HG03039 (cell line): ENCODE data around the gene MCU.
"Not testable (repeated sequence)": the region's sequence is repeated elsewhere in the genome, so short reads cannot be mapped to it uniquely, and the experiment has no call there.

Experiments used
- ATAC-seq: cut with Tn5 transposase; IDR thresholded peaks from one replicate; pipeline ENCODE4 v1.9.1; 2021; ENCODE audit warnings: mild to moderate bottlenecking, moderate library complexity; ENCODE audit not compliant: unreplicated experiment

The MCU gene

GRCh38 chr10:72686430-72686829, 5.5 kb upstream of the MCU start:
- not testable (repeated sequence) for ATAC-seq

- ATAC-seq: no peak
Observed at GRCh38 chr10:72687035-72687434, 4.9 kb upstream of the MCU start.

- no peak for ATAC-seq
Observed at GRCh38 chr10:72688208-72688651, 3.7 kb upstream of the MCU start.

GRCh38 chr10:72689660-72690059, 2.3 kb upstream of the MCU start:
- ATAC-seq: no peak

- no peak for ATAC-seq
Observed at GRCh38 chr10:72690071-72690755, 1.7 kb upstream of the MCU start.

DNA sequence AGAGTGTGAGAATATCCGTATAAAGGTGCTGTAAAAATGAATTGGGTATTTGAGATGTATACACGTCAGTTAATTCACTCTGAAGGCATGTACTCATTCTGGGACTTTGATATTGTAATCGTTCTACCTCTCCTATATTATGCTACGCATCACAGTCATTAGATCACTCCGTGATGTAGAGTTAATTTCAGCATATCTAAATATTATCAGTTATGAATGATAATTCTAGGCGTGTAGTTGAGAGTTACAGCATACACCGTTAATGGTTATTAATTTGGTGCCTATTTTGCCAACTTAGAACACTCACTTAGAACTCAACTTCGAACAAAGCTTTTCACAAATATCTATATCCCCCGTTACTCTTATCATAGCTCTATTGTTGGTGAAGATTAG, 477 bp upstream of the MCU start:
- ATAC-seq: no peak

DNA sequence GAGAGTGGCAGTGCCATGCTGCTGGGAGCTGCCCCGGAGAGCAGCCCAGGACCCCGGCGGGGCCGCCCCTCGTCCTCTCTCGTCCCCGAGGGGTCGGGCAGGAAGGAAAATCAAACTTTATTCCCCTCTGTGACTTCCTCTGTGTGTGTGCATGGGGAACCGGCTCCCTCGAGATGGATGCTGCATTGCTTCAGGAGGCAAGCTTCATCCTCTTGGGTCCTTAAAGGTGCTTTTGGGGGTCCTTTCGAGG, 726 bp downstream of the MCU start:
- ATAC-seq: no peak

- ATAC-seq: no peak
Observed at GRCh38 chr10:72692994-72693781, 1.2 kb downstream of the MCU start.

- no peak for ATAC-seq
Observed at GRCh38 chr10:72694476-72695369, 2.8 kb downstream of the MCU start.

DNA sequence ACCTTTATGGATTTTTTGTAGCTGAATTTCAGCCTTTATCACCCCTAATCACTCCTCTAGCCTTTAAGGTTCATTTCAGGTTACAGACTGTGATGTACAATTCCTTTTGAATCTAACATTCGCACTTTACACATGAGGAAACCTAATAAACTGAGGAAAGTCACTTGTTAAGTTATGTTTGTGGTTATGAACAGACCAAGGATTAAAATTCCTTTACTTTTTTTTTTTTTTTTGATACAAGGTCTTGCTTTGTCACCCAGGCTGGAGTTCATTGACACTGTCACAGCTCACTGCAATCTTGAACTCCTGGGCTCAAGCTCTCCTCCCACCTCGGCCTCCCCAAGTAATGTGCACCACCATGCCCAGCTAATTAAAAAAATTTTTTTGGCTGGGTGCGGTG, 3.6 kb downstream of the MCU start:
- no peak for ATAC-seq

- ATAC-seq: no peak
Observed at GRCh38 chr10:72697716-72698115, 5.8 kb downstream of the MCU start.

GRCh38 chr10:72702465-72702864, 10.5 kb downstream of the MCU start:
- ATAC-seq: not testable (repeated sequence)

DNA sequence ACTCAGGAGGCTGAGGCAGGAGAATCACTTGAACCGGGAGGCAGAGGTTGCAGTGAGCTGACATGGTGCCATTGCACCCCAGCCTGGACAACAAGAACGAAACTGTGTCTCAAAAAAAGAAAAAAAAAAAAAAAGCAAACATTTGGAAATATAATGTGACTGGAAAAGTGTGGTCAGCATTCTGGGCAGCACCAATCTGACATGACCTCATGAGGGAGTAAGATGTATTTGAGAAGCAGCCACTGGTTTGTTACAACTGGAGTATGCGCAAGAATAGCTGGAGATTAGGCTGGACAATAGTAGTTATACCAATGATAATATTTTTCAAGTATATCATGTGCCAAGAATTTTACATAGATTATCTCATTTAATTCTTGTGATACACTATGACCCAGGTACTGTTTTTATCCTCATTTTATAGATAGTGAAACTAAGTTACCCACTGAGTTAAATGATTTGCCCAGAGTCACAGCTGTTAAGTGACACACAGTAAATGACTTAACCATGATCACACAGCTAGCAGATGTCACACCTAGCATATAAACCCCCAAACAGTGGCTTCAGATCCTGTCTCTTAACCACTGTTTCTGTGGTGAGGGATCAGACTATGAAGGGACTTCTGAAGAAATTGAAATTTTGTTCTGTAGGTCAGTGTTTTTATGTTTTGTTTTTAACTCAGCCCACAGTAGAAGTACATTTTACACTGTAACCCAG, 11.1 kb downstream of the MCU start:
- ATAC-seq: no peak

GRCh38 chr10:72704117-72704516, 12.2 kb downstream of the MCU start:
- no peak for ATAC-seq

GRCh38 chr10:72709041-72709440, 17.1 kb downstream of the MCU start:
- ATAC-seq: no peak

GRCh38 chr10:72712136-72712535, 20.2 kb downstream of the MCU start:
- ATAC-seq: no peak

DNA sequence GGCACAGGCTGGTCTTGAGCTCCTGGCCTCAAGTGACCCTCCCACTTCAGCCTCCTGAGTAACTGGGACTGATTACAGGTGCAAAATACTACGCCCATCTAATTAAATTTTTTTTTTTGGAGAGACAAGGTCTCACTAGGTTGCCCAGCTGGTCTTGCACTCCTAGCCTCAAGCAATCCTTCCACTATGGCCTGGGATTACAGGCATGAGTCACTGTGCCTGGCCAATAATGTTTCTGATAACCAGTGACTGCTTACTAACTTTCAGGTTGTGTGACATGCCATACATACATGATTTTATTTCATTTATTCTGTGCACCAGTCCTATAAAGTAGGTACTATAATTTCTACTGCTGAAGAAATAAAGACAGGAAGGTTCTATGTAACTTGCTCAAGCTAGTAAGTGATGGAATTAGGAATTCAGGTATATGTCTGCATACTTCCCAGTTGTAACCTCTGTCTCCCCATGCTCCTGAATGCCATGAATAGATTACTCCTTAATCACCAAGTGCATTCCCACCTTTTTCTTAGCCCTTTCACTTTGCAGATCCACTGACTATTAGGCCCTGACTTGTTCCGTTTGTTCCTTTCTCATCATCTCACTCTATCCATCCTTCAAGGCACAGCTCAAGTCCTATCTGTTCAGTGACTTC, 28.1 kb downstream of the MCU start:
- no peak for ATAC-seq

DNA sequence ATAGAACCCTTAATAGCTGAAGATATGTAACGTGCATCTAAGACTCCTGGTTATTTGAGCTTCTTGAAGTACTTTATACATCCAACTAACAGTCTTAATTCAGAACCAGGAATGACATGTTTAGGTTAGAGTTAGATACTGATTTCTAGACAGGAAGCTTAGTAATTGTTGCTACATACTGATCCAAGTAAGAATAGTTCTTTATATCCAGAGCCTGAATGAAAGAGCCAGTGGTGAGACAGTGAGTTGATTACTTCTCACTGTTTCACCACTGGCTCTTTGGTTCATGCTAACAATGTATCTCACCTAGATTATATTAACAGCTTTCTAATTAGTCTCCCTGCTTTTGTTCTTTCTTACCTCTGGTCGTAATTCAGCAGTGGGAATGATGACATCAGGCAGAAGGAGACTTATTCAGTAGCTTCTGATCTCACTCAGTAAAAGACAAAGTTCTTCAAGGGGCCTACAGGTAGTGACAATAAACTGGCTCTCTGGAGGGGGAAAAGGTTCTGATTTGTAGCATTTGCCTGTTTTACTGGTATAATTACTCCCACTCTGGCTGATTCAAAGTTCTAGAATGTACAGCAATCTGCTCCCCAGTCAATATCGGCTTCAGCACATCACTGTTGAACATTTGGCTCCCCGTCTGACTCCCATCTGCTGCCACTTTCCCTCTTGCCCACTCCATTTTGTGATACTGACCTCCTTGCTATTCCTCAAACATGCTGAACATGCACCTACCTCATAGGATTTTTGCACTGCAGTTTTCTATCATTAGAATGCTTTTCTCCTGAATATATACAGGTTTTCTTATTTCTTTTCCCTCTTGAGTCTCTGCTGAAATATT, 29.1 kb downstream of the MCU start:
- ATAC-seq: no peak

GRCh38 chr10:72727130-72727529, 35.2 kb downstream of the MCU start:
- no peak for ATAC-seq

DNA sequence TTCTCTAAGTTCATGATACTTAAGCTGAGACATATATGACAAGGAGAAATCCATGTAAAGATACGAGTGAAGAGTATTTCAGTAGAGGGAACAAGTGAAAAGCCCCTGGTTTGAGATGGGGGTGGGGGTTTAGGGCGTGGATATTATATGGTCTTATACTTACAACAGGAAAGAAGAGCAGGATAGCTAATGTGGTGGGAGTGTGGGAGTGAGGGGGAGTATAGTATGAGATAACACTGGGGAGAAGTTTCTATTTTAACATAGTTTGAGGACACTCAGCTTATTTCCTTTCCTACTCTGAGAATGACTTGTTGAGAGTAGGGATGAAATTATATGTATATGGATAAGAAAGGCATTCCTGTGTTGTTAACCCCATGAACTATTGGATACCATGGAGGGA, 36.5 kb downstream of the MCU start:
- no peak for ATAC-seq
